Measurements from ENCODE around the gene TXNDC15. TPM values are rescaled to one million over a fixed set of nuclear protein-coding genes. Genes with fewer than 3 reads are reported as not detected.
A peak's percentile ranks its signal among the peaks of the same experiment; 100 is the strongest.

The TXNDC15 gene
- total and polyA plus RNA-seq, 2 of the 13 experiments (the other 11 are each of a cell fraction or from before 2014, with no cell fraction given), result 22.2 to 49.9 TPM

GRCh38 chr5:134873987-134874830 is at the start of gene TXNDC15 (continued):
- TF ChIP-seq ZNF781 (CRISPR knock-in tag; IDR thresholded peaks at IDR 0.05; ENCODE audit: borderline replicate concordance, not compliant biosample characterization) (no peak), ZNF484 (CRISPR knock-in tag; IDR thresholded peaks at IDR 0.05; ENCODE audit: borderline replicate concordance, low read depth) (0 out of 2 replicates have a peak, but pooled peaks have one; percentile 40), TCF7 (IDR thresholded peaks at IDR 0.05; ENCODE audit: low read depth) (0 out of 2 replicates have a peak, but pooled peaks have one; percentile 11), TFDP1 (CRISPR knock-in tag; IDR thresholded peaks at IDR 0.05; ENCODE audit: borderline replicate concordance) (peak; percentile 66; the same call in 1 of the 2 replicates), ZFP62 (CRISPR knock-in tag; IDR thresholded peaks at IDR 0.05) (0 out of 2 replicates have a peak, but pooled peaks have one; percentile 71), ZNF687 (CRISPR knock-in tag; IDR thresholded peaks at IDR 0.05) (peak; percentile 96), ZNF549 (CRISPR knock-in tag; IDR thresholded peaks at IDR 0.05) (no peak), ZNF720 (CRISPR knock-in tag; IDR thresholded peaks at IDR 0.05) (no peak), ZNF670 (CRISPR knock-in tag; IDR thresholded peaks at IDR 0.05; ENCODE audit: borderline replicate concordance) (peak; percentile 97), ETS1 (CRISPR knock-in tag; IDR thresholded peaks at IDR 0.05) (0 out of 2 replicates have a peak, but pooled peaks have one; percentile 82), HMGXB3 (CRISPR knock-in tag; IDR thresholded peaks at IDR 0.05; ENCODE audit: borderline replicate concordance) (peak; percentile 61), JDP2 (CRISPR knock-in tag; IDR thresholded peaks at IDR 0.05; ENCODE audit: borderline replicate concordance) (no peak), MIER3 (CRISPR knock-in tag; IDR thresholded peaks at IDR 0.05; ENCODE audit: borderline replicate concordance) (no peak), HDAC1 (CRISPR knock-in tag; IDR thresholded peaks at IDR 0.05) (peak; percentile 84), ZNF253 (CRISPR knock-in tag; IDR thresholded peaks at IDR 0.05; ENCODE audit: borderline replicate concordance) (peak; percentile 82; the same call in 1 of the 2 replicates), ZNF451 (CRISPR knock-in tag; IDR thresholded peaks at IDR 0.05) (peak; percentile 76), AHR (CRISPR knock-in tag; IDR thresholded peaks at IDR 0.05) (peak; percentile 88)

All from HepG2 (cell line).